ENCODE measurements around the gene USP47. TPM values are rescaled to one million over a fixed set of nuclear protein-coding genes. Genes with fewer than 3 reads are reported as not detected.
A peak's percentile ranks its signal among the peaks of the same experiment; 100 is the strongest.

The USP47 gene
- total and polyA plus RNA-seq, 7 donors = 31.3 to 132 (median 78.9) TPM

DNA sequence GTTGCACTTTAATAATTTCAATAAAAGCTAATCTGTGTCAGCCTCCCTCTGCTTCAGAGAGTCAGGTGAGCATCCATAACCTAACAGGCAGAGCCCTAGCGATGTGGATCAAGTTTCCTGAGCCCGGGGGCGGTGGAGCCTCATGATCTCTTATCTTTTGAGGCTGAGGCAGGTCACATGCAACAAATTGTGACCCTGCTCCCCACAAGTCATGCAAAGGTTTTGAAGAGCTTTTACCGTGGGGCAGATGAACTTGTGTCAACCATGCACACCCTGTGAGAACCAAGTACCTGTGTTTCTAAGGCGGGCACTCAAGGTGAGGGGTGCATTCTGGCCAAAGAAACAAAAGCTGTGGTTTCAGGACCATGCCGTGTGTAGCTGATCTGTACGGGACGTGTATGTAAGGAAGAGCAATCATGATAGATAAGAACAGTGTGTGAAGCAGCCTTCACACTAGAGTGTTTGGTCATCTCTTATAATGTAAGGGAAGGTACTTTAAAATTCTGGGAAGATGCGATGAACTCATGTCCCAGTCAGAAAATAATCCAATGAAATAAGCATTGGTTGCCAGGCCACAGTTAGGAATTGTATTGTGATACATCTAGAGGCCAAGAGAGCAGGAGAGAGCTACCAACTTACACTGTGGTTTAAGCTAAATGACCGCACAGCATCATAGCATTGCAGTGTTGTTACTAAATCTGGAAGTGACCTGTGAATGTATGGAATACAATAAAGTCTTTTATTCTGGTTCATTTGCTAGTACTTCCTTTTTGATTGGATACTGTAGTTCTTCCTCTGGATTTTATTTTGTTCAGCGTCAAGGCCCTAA is 116.8 kb downstream of the USP47 start:
- ATAC-seq (no peak), DNase-seq (no peak)
- no peaks in the 10 kb centered on the region for H3K4me1 ChIP-seq
- no peak overlapping the region for H3K27ac ChIP-seq
- TF ChIP-seq, protein P1, sequence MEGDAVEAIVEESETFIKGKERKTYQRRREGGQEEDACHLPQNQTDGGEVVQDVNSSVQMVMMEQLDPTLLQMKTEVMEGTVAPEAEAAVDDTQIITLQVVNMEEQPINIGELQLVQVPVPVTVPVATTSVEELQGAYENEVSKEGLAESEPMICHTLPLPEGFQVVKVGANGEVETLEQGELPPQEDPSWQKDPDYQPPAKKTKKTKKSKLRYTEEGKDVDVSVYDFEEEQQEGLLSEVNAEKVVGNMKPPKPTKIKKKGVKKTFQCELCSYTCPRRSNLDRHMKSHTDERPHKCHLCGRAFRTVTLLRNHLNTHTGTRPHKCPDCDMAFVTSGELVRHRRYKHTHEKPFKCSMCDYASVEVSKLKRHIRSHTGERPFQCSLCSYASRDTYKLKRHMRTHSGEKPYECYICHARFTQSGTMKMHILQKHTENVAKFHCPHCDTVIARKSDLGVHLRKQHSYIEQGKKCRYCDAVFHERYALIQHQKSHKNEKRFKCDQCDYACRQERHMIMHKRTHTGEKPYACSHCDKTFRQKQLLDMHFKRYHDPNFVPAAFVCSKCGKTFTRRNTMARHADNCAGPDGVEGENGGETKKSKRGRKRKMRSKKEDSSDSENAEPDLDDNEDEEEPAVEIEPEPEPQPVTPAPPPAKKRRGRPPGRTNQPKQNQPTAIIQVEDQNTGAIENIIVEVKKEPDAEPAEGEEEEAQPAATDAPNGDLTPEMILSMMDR (IDR thresholded peaks at IDR 0.05) = no peak
- WGBS, 3 donors = 81 to 87% (median 83%) methylated on average over 11 of the region's 11 CpGs
- intact Hi-C loops (cut with DNase I) = no loop called here
- H3K9me3 ChIP-seq = no peaks in the 10 kb centered on the region
- no peaks in the 10 kb centered on the region for H3K27me3 ChIP-seq (ENCODE audit: insufficient read depth in 3 of 3, low read length in 2 of 3)
- H3K36me3 ChIP-seq (ENCODE audit: insufficient read depth in 1 of 2, low read depth in 1 of 2) = peaks cover 3 to 54% of the 10 kb centered on the region in 2 donors
- H3K4me3 ChIP-seq = no peak overlapping the region

DNA sequence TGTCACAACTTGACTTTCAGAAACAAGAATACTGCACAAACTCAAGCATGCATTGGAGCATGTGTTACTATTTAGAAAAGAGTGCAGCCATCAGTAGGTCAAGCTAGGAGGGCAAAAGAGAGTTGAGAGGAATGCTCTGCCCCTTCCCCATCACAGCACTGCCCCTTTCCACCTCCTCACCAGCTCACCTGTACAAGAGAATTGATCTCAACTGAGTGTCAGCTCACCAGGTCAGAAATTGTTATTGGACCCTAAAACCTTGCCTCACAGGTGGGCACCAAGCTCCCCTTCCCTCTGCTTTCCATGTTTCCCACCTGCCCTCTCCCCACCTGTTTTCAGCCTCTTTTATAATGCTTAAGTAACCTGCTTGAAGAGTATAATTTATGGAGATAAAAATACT is 117.8 kb downstream of the USP47 start:
- Histone ChIP-seq H3K27me3 (ENCODE audit: insufficient read depth in 3 of 3, low read length in 2 of 3) (no peaks in the 10 kb centered on the region), H3K4me3 (no peak overlapping the region), H3K27ac (no peak overlapping the region), H3K9me3 (no peaks in the 10 kb centered on the region), H3K4me1 (no peaks in the 10 kb centered on the region), H3K36me3 (ENCODE audit: insufficient read depth in 1 of 2, low read depth in 1 of 2) (peaks cover 3 to 44% of the 10 kb centered on the region in 2 donors)
- DNase-seq (no peak), ATAC-seq (no peak)
- TF ChIP-seq, protein P1 (IDR thresholded peaks at IDR 0.05) = no peak
- intact Hi-C loops (cut with DNase I) = no loop called here

- intact Hi-C loops (cut with DNase I) = no loop called here
- DNase-seq (no peak), ATAC-seq (no peak)
- Histone ChIP-seq H3K27ac (no peak overlapping the region), H3K4me3 (no peak overlapping the region), H3K27me3 (ENCODE audit: insufficient read depth in 3 of 3, low read length in 2 of 3) (no peaks in the 10 kb centered on the region), H3K9me3 (no peaks in the 10 kb centered on the region), H3K36me3 (ENCODE audit: insufficient read depth in 1 of 2, low read depth in 1 of 2) (peaks cover 0 to 33% of the 10 kb centered on the region in 2 donors), H3K4me1 (no peaks in the 10 kb centered on the region)
- WGBS, 3 donors = 89 to 100% (median 100%) methylated on average over 1 of the region's 1 CpG
- TF ChIP-seq, protein P1 (IDR thresholded peaks at IDR 0.05) = no peak
Measured at GRCh38 chr11:11960687-11961086, 118.9 kb downstream of the USP47 start.

GRCh38 chr11:11961399-11962028 is 119.7 kb downstream of the USP47 start:
- Histone ChIP-seq H3K4me3 (no peak overlapping the region), H3K4me1 (no peaks in the 10 kb centered on the region), H3K27me3 (ENCODE audit: insufficient read depth in 3 of 3, low read length in 2 of 3) (no peaks in the 10 kb centered on the region), H3K36me3 (ENCODE audit: insufficient read depth in 1 of 2, low read depth in 1 of 2) (peaks cover 0 to 25% of the 10 kb centered on the region in 2 donors), H3K9me3 (no peaks in the 10 kb centered on the region), H3K27ac (no peak overlapping the region)
- DNase-seq = peak in 1 of 2 donors; percentile 36
- TF ChIP-seq, protein P1 (IDR thresholded peaks at IDR 0.05) = no peak
- ATAC-seq = peak in 1 of 4 donors; percentile 14
- intact Hi-C loops (cut with DNase I) = no loop called here
- 74 to 79% (median 76%) methylated on average over 3 of the region's 3 CpGs for WGBS, 3 donors

All from psoas muscle (tissue), 8 donors.